Mucosa of stomach (tissue), 1 donor: Measurements from ENCODE around the gene KPRP.

ENCODE experiments used
- H3K27me3 ChIP-seq: one replicate; pipeline ENCODE4 v1.7.0; 2013; ENCODE audit warnings: mild to moderate bottlenecking, low read length; ENCODE audit not compliant: control insufficient read depth, insufficient read depth
- H3K36me3 ChIP-seq: one replicate; pipeline ENCODE4 v1.7.0; 2013; ENCODE audit warnings: low read length; ENCODE audit not compliant: control insufficient read depth, insufficient read depth
- H3K4me1 ChIP-seq: one replicate; pipeline ENCODE4 v1.7.0; 2013; ENCODE audit warnings: mild to moderate bottlenecking, low read length; ENCODE audit not compliant: control insufficient read depth, insufficient read depth
- H3K4me3 ChIP-seq: one replicate; pipeline ENCODE4 v1.7.0; 2013; ENCODE audit warnings: low read length
- H3K9ac ChIP-seq: one replicate; pipeline ENCODE4 v1.7.0; 2013; ENCODE audit warnings: mild to moderate bottlenecking, low read length, moderate library complexity
- H3K9me3 ChIP-seq: one replicate; pipeline ENCODE4 v1.7.0; 2013; ENCODE audit warnings: mild to moderate bottlenecking, low read length, moderate library complexity; ENCODE audit not compliant: control insufficient read depth
- donor health status: Pancreatic carcinoma.

Gene KPRP

DNA sequence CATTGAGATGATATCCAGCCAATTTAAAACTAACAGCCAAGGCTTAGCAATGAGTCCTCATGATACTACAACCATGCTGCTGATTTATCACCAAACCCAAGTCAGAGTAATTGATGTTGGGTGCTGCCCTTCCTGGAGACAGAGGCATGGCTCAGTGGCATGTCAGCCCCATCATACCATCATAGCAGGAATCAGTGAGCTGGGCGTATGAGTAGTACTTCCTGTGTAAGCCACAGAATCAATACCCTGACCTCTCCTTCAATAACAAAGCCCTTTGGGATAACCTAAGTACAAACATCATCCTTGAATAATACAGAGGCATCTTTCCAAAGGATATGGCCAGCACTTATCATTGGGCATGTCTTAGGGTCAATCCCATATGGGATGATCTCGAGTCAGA lies 25.3 kb downstream of the KPRP start:
- Histone ChIP-seq H3K9me3 (no peaks in the 10 kb centered on the region), H3K4me3 (no peak overlapping the region), H3K4me1 (peaks cover 3% of the 10 kb centered on the region), H3K9ac (no peak overlapping the region), H3K27me3 (no peaks in the 10 kb centered on the region), H3K36me3 (no peaks in the 10 kb centered on the region)

DNA sequence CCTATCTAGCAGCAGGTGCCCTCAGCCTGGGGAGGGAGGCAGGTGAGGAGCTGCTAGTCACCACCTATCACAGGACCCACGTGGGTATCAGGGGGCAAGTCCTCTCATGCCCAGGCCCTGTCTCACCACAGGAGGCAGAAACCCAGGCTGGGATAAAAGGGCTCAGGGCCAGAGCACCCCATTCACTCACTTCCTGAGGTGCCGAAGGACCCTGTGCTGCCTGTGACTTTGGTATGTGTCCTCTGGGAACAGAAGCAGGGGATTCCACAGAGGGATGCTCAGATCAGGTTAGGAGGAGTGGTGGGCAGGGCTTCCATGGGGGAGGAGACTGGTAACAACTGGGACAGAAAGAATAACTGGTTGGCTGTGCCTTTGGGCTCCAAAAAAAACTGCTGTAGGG lies 28.3 kb downstream of the KPRP start, which contains the start of gene LCE1E:
LCE1E (plus strand) TSS at position 181 of the 400 bp plus-strand sequence. CDS start 1,043 bp downstream, outside the sequence.
- Histone ChIP-seq H3K27me3 (no peaks in the 10 kb centered on the region), H3K9ac (no peak within 1 kb of the TSS), H3K9me3 (no peaks in the 10 kb centered on the region), H3K4me3 (no peak within 1 kb of the TSS), H3K36me3 (no peaks in the 10 kb centered on the region), H3K4me1 (peaks cover 3% of the 10 kb centered on the region)

DNA sequence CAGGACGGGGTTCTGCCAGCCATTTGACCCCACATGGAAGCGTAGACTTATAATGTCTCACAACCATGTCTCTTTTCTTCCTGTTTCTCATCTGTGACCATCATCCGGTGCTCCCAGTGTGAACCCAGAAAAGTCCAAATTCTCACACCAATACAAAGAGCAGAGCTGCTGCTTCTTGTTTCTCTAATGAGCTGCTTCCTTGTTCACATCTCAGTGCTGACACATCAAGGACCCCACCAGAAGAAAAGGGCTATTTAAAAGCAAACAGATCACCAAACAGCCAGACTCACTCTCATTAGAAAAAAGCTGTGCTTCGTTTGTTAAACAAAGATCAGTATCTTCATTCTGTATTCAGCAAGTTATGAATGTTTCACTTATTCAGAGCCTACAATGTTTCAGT lies 37.9 kb downstream of the KPRP start:
- H3K4me3 ChIP-seq: no peak overlapping the region
- H3K36me3 ChIP-seq: no peaks in the 10 kb centered on the region
- H3K27me3 ChIP-seq: no peaks in the 10 kb centered on the region
- no peak overlapping the region for H3K9ac ChIP-seq
- H3K4me1 ChIP-seq: no peaks in the 10 kb centered on the region
- no peaks in the 10 kb centered on the region for H3K9me3 ChIP-seq

GRCh38 chr1:152796421-152796820 lies 38.6 kb downstream of the KPRP start, which contains the start of gene LCE1D:
Gene LCE1D, plus strand, starts transcription at chr1:152796721. Its CDS starts 1,074 bp downstream, at chr1:152797795.
- Histone ChIP-seq H3K4me3 (no peak within 1 kb of the TSS), H3K27me3 (no peaks in the 10 kb centered on the region), H3K36me3 (no peaks in the 10 kb centered on the region), H3K9me3 (no peaks in the 10 kb centered on the region), H3K4me1 (no peaks in the 10 kb centered on the region), H3K9ac (no peak within 1 kb of the TSS)

DNA sequence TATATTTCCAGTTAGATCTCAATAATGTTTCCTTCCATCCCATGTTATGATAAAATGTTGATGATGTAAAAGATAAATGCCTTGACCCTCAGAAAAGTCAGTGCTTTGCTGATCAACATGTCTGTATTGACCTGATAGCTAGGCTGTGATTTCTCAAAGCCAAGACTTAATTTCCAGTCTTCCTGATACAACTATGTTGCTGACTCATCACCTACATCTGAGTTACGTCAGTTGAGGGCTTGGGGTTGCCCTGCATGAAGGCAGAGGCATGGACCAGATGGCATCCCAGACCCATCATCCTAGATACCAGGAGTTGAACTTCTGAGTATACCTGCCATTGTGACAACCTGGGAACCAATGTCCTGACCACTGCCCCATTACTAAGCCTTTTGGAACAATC lies 43.5 kb downstream of the KPRP start:
- no peaks in the 10 kb centered on the region for H3K27me3 ChIP-seq
- H3K9ac ChIP-seq: no peak overlapping the region
- no peak overlapping the region for H3K4me3 ChIP-seq
- no peaks in the 10 kb centered on the region for H3K4me1 ChIP-seq
- H3K36me3 ChIP-seq: no peaks in the 10 kb centered on the region
- H3K9me3 ChIP-seq: no peaks in the 10 kb centered on the region

GRCh38 chr1:152806576-152806975 lies 48.8 kb downstream of the KPRP start, which contains the start of gene LCE1C:
Gene LCE1C, minus strand, starts transcription at chr1:152806651. Its CDS starts 1,173 bp downstream, at chr1:152805478.
- Histone ChIP-seq H3K36me3 (no peaks in the 10 kb centered on the region), H3K27me3 (no peaks in the 10 kb centered on the region), H3K4me1 (no peaks in the 10 kb centered on the region), H3K9me3 (no peaks in the 10 kb centered on the region), H3K4me3 (no peak within 1 kb of the TSS), H3K9ac (no peak within 1 kb of the TSS)

- H3K27me3 ChIP-seq: no peaks in the 10 kb centered on the region
- no peaks in the 10 kb centered on the region for H3K36me3 ChIP-seq
- no peaks in the 10 kb centered on the region for H3K9me3 ChIP-seq
- no peaks in the 10 kb centered on the region for H3K4me1 ChIP-seq
- H3K9ac ChIP-seq: no peak overlapping the region
- no peak overlapping the region for H3K4me3 ChIP-seq
Observed at GRCh38 chr1:152811050-152811449, 53.2 kb downstream of the KPRP start.
